GM23248 (cell line): ENCODE data around the gene EGF.

Experiments used
- EZH2 ChIP-seq: fragments of 200-600 bp; sonication (generic); IDR thresholded peaks from 2 replicates; pipeline ENCODE4 v1.6.1; 2018; ENCODE audit warnings: antibody characterized with exemption, mild to moderate bottlenecking; ENCODE audit not compliant: insufficient read depth, poor library complexity, severe bottlenecking
- EZH2phosphoT487 ChIP-seq: fragments of 200-600 bp; sonication (generic); IDR thresholded peaks from 2 replicates; pipeline ENCODE4 v1.6.1; 2018; ENCODE audit warnings: antibody characterized with exemption, moderate library complexity, mild to moderate bottlenecking, low read depth; ENCODE audit not compliant: insufficient read depth

- no peak for TF ChIP-seq EZH2phosphoT487
- no peak for TF ChIP-seq EZH2
Measured at GRCh38 chr4:109910256-109910655, 2.4 kb upstream of the EGF start.
